Measurements from ENCODE around the gene MOB3C. TPM values are rescaled to one million over a fixed set of nuclear protein-coding genes. Genes with fewer than 3 reads are reported as not detected.

MOB3C gene
- total RNA-seq, 1 donor from 2014 or later: 15.2 TPM

- DNase-seq (ENCODE audit: extremely low read depth, low read depth, low spot score): no peak
Observed at GRCh38 chr1:46580140-46580903, 36.3 kb downstream of the MOB3C start.

GRCh38 chr1:46577671-46578070 is 38.9 kb downstream of the MOB3C start:
- DNase-seq (ENCODE audit: extremely low read depth, low read depth, low spot score): no peak

GRCh38 chr1:46576596-46576995 is 40.0 kb downstream of the MOB3C start:
- DNase-seq (ENCODE audit: extremely low read depth, low read depth, low spot score): no peak

GRCh38 chr1:46575778-46576177 is 40.8 kb downstream of the MOB3C start:
- no peak for DNase-seq (ENCODE audit: extremely low read depth, low read depth, low spot score)

GRCh38 chr1:46575300-46575699 is 41.3 kb downstream of the MOB3C start:
- DNase-seq (ENCODE audit: extremely low read depth, low read depth, low spot score): no peak

- no peak for DNase-seq (ENCODE audit: extremely low read depth, low read depth, low spot score)
Observed at GRCh38 chr1:46571691-46572225, 44.9 kb downstream of the MOB3C start.

- no peak for DNase-seq (ENCODE audit: extremely low read depth, low read depth, low spot score)
Observed at GRCh38 chr1:46569884-46570725, 46.5 kb downstream of the MOB3C start.

GRCh38 chr1:46569116-46569515 is 47.5 kb downstream of the MOB3C start:
- no peak for DNase-seq (ENCODE audit: extremely low read depth, low read depth, low spot score)

- DNase-seq (ENCODE audit: extremely low read depth, low read depth, low spot score): no peak
Observed at GRCh38 chr1:46568461-46568891, 48.1 kb downstream of the MOB3C start.

GRCh38 chr1:46563341-46563740 is 53.3 kb downstream of the MOB3C start:
- DNase-seq (ENCODE audit: extremely low read depth, low read depth, low spot score): no peak

GRCh38 chr1:46562498-46562897 is 54.1 kb downstream of the MOB3C start:
- DNase-seq (ENCODE audit: extremely low read depth, low read depth, low spot score): no peak

GRCh38 chr1:46558966-46559365 is 57.6 kb downstream of the MOB3C start:
- no peak for DNase-seq (ENCODE audit: extremely low read depth, low read depth, low spot score)

GRCh38 chr1:46558141-46558963 is 58.3 kb downstream of the MOB3C start:
- no peak for DNase-seq (ENCODE audit: extremely low read depth, low read depth, low spot score)

Other genes with a start within 250 kb of the MOB3C start
- 0.97 and 0.99 TPM in 2 replicates for gene FAAH, start 222.5 kb downstream of the MOB3C start, total RNA-seq
- gene DMBX1, start 127.0 kb downstream of the MOB3C start, total RNA-seq: not detected in 2 replicates
- gene KNCN, start 65.2 kb downstream of the MOB3C start, total RNA-seq: not detected in 2 replicates
- 23.0 and 25.4 TPM in 2 replicates for gene MKNK1, start 12.5 kb downstream of the MOB3C start, total RNA-seq
- gene ATPAF1, start 51.6 kb upstream of the MOB3C start, total RNA-seq: 20.1 and 20.8 TPM in 2 replicates
- not detected in 2 replicates for gene TEX38, start 55.0 kb upstream of the MOB3C start, total RNA-seq
- gene EFCAB14, start 102.3 kb upstream of the MOB3C start, total RNA-seq: 79.3 and 177 TPM in 2 replicates
- not detected in 2 replicates for gene CYP4B1, start 182.2 kb upstream of the MOB3C start, total RNA-seq